ENCODE results near the gene ERCC4. TPM values are rescaled to one million over a fixed set of nuclear protein-coding genes. Genes with fewer than 3 reads are reported as not detected.
A peak's percentile ranks its signal among the peaks of the same experiment; 100 is the strongest.

The ERCC4 gene
- total RNA-seq, 1 experiment from 2014 or later: 23.4 TPM

DNA sequence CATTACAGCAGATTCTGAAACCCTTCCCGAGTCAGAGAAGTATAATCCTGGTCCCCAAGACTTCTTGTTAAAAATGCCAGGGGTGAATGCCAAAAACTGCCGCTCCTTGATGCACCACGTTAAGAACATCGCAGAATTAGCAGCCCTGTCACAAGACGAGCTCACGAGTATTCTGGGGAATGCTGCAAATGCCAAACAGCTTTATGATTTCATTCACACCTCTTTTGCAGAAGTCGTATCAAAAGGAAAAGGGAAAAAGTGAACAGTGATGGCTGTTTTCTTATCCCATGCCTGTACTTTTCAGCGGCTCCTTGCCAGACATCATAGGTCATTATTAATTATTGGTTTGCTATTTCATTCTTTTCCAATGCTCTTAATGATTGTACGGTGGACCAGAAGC, 28.1 kb downstream of the ERCC4 start:
- CTCF ChIA-PET: no interaction called here
- H3K27me3 ChIP-seq (ENCODE audit: control insufficient read depth, insufficient read depth, low read length): no peaks in the 10 kb centered on the region
- no peaks in the 10 kb centered on the region for H3K9me3 ChIP-seq (ENCODE audit: control insufficient read depth, insufficient read depth, low read depth, low read length)
- no peak overlapping the region for H3K4me3 ChIP-seq (ENCODE audit: low read depth in 2 of 2, low read length in 2 of 2)
- ATAC-seq: no peak
- no peak for TF ChIP-seq CTCF (IDR thresholded peaks at IDR 0.05)
- POLR2A ChIA-PET: no interaction called here
- H3K36me3 ChIP-seq (ENCODE audit: control insufficient read depth, insufficient read depth, low read length): no peaks in the 10 kb centered on the region
- no peak for DNase-seq (ENCODE audit: low read depth, low spot score)
- H3K4me1 ChIP-seq (ENCODE audit: control insufficient read depth, insufficient read depth, low read length): peaks cover 5% of the 10 kb centered on the region; the same call in 1 of the 2 replicates
- in situ Hi-C loops (cut with HindIII; ENCODE audit: low pct_unique_long_range_greater_than_20kb, low sequenced_read_pairs): loop anchor here (25.0 kb wide), 1 partner anchor 289 kb away; no protein-coding TSS in a partner anchor
- intact Hi-C loops (cut with micrococcal nuclease; ENCODE audit: unreplicated experiment): no loop called here
- no peak overlapping the region for H3K27ac ChIP-seq (ENCODE audit: low read length)
- BruUV-seq (replicated peaks): no TSS peak

- no TSS peak for BruUV-seq (replicated peaks)
- H3K27ac ChIP-seq (ENCODE audit: low read length): peak overlapping the region; percentile 70; the same call in 1 of the 2 replicates
- H3K27me3 ChIP-seq (ENCODE audit: control insufficient read depth, insufficient read depth, low read length): no peaks in the 10 kb centered on the region
- ChIA-PET POLR2A (no interaction called here), CTCF (no interaction called here)
- H3K9me3 ChIP-seq (ENCODE audit: control insufficient read depth, insufficient read depth, low read depth, low read length): no peaks in the 10 kb centered on the region
- no peak overlapping the region for H3K4me3 ChIP-seq (ENCODE audit: low read depth in 2 of 2, low read length in 2 of 2)
- H3K4me1 ChIP-seq (ENCODE audit: control insufficient read depth, insufficient read depth, low read length): peaks cover 5% of the 10 kb centered on the region; the same call in 1 of the 2 replicates
- intact Hi-C loops (cut with micrococcal nuclease; ENCODE audit: unreplicated experiment): loop anchor here (10.0 kb wide), 1 partner anchor 124 kb away; the partner anchor contains the start of gene MRTFB
- no peaks in the 10 kb centered on the region for H3K36me3 ChIP-seq (ENCODE audit: control insufficient read depth, insufficient read depth, low read length)
- no peak for ATAC-seq
- in situ Hi-C loops (cut with HindIII; ENCODE audit: low pct_unique_long_range_greater_than_20kb, low sequenced_read_pairs): no loop called here
- TF ChIP-seq REST (IDR thresholded peaks at IDR 0.05; ENCODE audit: insufficient read depth in 1 of 2, low read depth in 2 of 2, low read length in 1 of 2): no peak
- TF ChIP-seq POLR2AphosphoS5 (IDR thresholded peaks at IDR 0.05; ENCODE audit: low read depth, low read length): no peak
- no peak for DNase-seq (ENCODE audit: low read depth, low spot score)
Observed at GRCh38 chr16:13950821-13951547, 31.0 kb downstream of the ERCC4 start.

DNA sequence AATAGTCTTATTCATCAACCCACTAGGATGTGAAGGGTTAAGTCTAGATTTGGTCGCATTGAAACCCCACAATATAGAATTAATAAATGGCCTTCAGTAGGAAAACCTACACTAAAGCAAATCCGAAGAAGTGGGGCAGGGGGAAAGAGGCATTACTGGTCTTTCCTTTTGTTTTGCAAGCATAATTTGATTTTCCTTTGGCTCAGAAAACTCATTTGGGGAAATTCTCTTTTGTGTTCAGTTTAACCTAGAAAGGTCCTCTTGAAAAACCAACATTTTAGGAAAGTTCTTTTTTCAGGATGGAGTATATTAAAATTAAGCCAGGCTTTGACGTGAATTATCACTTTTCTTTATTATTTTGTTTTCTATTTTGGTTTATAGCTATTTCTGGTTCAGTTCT, 31.7 kb downstream of the ERCC4 start:
- Histone ChIP-seq H3K36me3 (ENCODE audit: control insufficient read depth, insufficient read depth, low read length) (no peaks in the 10 kb centered on the region), H3K9me3 (ENCODE audit: control insufficient read depth, insufficient read depth, low read depth, low read length) (no peaks in the 10 kb centered on the region), H3K27me3 (ENCODE audit: control insufficient read depth, insufficient read depth, low read length) (no peaks in the 10 kb centered on the region), H3K4me3 (ENCODE audit: low read depth in 2 of 2, low read length in 2 of 2) (no peak overlapping the region), H3K27ac (ENCODE audit: low read length) (peak overlapping the region; percentile 70), H3K4me1 (ENCODE audit: control insufficient read depth, insufficient read depth, low read length) (peaks cover 11% of the 10 kb centered on the region)
- intact Hi-C loops (cut with micrococcal nuclease; ENCODE audit: unreplicated experiment): loop anchor here (10.0 kb wide), 1 partner anchor 123 kb away; the partner anchor contains the start of gene MRTFB
- POLR2A ChIA-PET: no interaction called here
- TF ChIP-seq CTCF (IDR thresholded peaks at IDR 0.05): no peak
- TF ChIP-seq POLR2AphosphoS5 (IDR thresholded peaks at IDR 0.05; ENCODE audit: low read depth, low read length): no peak
- no peak for TF ChIP-seq REST (IDR thresholded peaks at IDR 0.05; ENCODE audit: insufficient read depth in 1 of 2, low read depth in 2 of 2, low read length in 1 of 2)
- TF ChIP-seq TCF7L2 (IDR thresholded peaks at IDR 0.05; ENCODE audit: low read depth, low read length): no peak
- no peak for TF ChIP-seq SIN3A (IDR thresholded peaks at IDR 0.05; ENCODE audit: borderline replicate concordance, insufficient read depth, low read depth, low read length)
- DNase-seq (ENCODE audit: low read depth, low spot score): no peak
- CTCF ChIA-PET: no interaction called here
- in situ Hi-C loops (cut with HindIII; ENCODE audit: low pct_unique_long_range_greater_than_20kb, low sequenced_read_pairs): no loop called here
- TSS peak; percentile 61 for BruUV-seq (replicated peaks)
- ATAC-seq: no peak

Measured in Panc1 (cell line).